Measurements from ENCODE around the gene CFAP251.

CFAP251 gene

DNA sequence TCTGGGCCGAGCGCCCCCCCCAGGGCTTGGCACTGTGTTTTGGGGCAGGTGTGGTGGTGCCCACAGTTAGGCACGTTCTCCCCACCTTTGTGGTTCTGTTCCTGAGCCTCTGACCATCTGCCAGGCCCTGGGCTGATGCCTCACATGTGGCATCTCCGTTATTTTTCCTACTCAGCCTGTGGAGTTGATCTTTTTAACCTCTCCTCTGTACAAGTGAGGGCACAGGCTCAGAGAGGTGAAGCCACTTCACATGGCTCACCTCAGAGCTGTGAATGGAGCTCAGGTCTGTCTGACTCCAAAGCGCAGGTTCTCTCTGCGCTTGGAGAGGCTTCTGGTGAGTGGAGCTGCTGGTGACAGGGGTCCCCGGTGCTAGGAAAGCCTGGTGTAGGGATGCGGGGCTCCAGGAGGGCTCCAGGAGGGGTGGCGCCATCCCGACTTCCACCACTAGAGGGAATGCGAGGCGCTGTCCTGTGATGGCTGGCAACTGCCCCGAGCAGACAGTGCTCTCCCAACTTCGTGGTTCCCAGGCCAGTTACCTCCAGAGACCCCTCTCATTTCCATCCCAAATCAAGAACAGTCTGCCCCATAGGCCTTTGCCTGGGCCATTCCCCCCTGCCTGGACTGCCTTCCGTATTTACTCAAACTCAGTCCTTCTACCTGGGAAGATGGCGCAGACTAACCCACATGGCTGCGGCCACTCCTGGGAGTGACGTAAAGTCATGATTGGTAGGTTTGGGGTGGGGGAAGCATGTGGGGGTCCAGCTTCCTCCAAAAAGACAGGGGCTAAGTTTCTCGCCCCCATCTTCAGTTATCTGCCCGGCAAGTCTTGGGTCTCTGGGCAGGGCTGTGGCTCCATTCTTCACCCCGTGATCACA, 113.2 kb downstream of the CFAP251 start:
- H4K12ac ChIP-seq (ENCODE audit: low read depth, low read length): no peak overlapping the region
- H2BK12ac ChIP-seq (ENCODE audit: low read length): no peak overlapping the region
- no peak overlapping the region for H3K4me3 ChIP-seq (ENCODE audit: low read depth, low read length)
- no CpG with 5 or more reads among the region's 21 CpGs for WGBS (ENCODE audit: extremely low coverage, insufficient coverage, insufficient read length)
- no peak overlapping the region for H3K23ac ChIP-seq (ENCODE audit: low read length)
- peak in 1 of 2 donors; percentile 51 for DNase-seq
- no peaks in the 10 kb centered on the region for H3K4me1 ChIP-seq (ENCODE audit: control insufficient read depth in 1 of 2, insufficient read depth in 2 of 2, low read length in 2 of 2)
- no peak overlapping the region for H4K91ac ChIP-seq (ENCODE audit: low read depth, low read length)
- no peak overlapping the region for H2AK5ac ChIP-seq (ENCODE audit: low read length)
- no peaks in the 10 kb centered on the region for H3K27me3 ChIP-seq (ENCODE audit: insufficient read depth, low read length)
- no peaks in the 10 kb centered on the region for H3K9me3 ChIP-seq (ENCODE audit: insufficient read depth, low read depth, low read length)
- H2BK5ac ChIP-seq (ENCODE audit: low read depth, low read length, poor library complexity): no peak overlapping the region
- H3K79me1 ChIP-seq (ENCODE audit: low read length): no peaks in the 10 kb centered on the region
- H3K36me3 ChIP-seq (ENCODE audit: control insufficient read depth in 1 of 2, insufficient read depth in 2 of 2, low read length in 2 of 2): peaks cover 3 to 11% of the 10 kb centered on the region in 2 experiments
- no peak overlapping the region for H2AFZ ChIP-seq (ENCODE audit: insufficient read depth, low read length, poor library complexity)
- H3K4me2 ChIP-seq (ENCODE audit: low read length): no peak overlapping the region
- H3K9ac ChIP-seq (ENCODE audit: low read length): no peak overlapping the region
- H3K79me2 ChIP-seq (ENCODE audit: control insufficient read depth, insufficient read depth, low read length, poor library complexity): no peaks in the 10 kb centered on the region
- H3K18ac ChIP-seq (ENCODE audit: low read length): no peak overlapping the region
- H4K8ac ChIP-seq (ENCODE audit: low read depth, low read length): no peak overlapping the region
- no peak overlapping the region for H2BK120ac ChIP-seq (ENCODE audit: insufficient read depth, low read length, poor library complexity)
- no peak overlapping the region for H3K14ac ChIP-seq (ENCODE audit: low read length)
- H3K4ac ChIP-seq (ENCODE audit: low read depth, low read length): no peak overlapping the region
- H3K27ac ChIP-seq (ENCODE audit: low read depth, low read length): no peak overlapping the region

GRCh38 chr12:122032580-122032979, 114.2 kb downstream of the CFAP251 start:
- no peak overlapping the region for H2AK5ac ChIP-seq (ENCODE audit: low read length)
- no peak overlapping the region for H3K27ac ChIP-seq (ENCODE audit: low read depth, low read length)
- no peak overlapping the region for H3K23ac ChIP-seq (ENCODE audit: low read length)
- no peak overlapping the region for H3K4me2 ChIP-seq (ENCODE audit: low read length)
- H4K12ac ChIP-seq (ENCODE audit: low read depth, low read length): no peak overlapping the region
- no peak overlapping the region for H3K4ac ChIP-seq (ENCODE audit: low read depth, low read length)
- no peak overlapping the region for H2BK12ac ChIP-seq (ENCODE audit: low read length)
- H2BK5ac ChIP-seq (ENCODE audit: low read depth, low read length, poor library complexity): no peak overlapping the region
- H3K36me3 ChIP-seq (ENCODE audit: control insufficient read depth in 1 of 2, insufficient read depth in 2 of 2, low read length in 2 of 2): peaks cover 8 to 11% of the 10 kb centered on the region in 2 experiments
- WGBS (ENCODE audit: extremely low coverage, insufficient coverage, insufficient read length): no CpG with 5 or more reads among the region's 11 CpGs
- no peaks in the 10 kb centered on the region for H3K79me1 ChIP-seq (ENCODE audit: low read length)
- H4K8ac ChIP-seq (ENCODE audit: low read depth, low read length): no peak overlapping the region
- H2AFZ ChIP-seq (ENCODE audit: insufficient read depth, low read length, poor library complexity): no peak overlapping the region
- no peak overlapping the region for H4K91ac ChIP-seq (ENCODE audit: low read depth, low read length)
- H3K79me2 ChIP-seq (ENCODE audit: control insufficient read depth, insufficient read depth, low read length, poor library complexity): no peaks in the 10 kb centered on the region
- no peak overlapping the region for H3K18ac ChIP-seq (ENCODE audit: low read length)
- no peak for DNase-seq
- no peaks in the 10 kb centered on the region for H3K27me3 ChIP-seq (ENCODE audit: insufficient read depth, low read length)
- no peak overlapping the region for H3K4me3 ChIP-seq (ENCODE audit: low read depth, low read length)
- no peaks in the 10 kb centered on the region for H3K4me1 ChIP-seq (ENCODE audit: control insufficient read depth in 1 of 2, insufficient read depth in 2 of 2, low read length in 2 of 2)
- H3K14ac ChIP-seq (ENCODE audit: low read length): no peak overlapping the region
- H3K9ac ChIP-seq (ENCODE audit: low read length): no peak overlapping the region
- no peak overlapping the region for H2BK120ac ChIP-seq (ENCODE audit: insufficient read depth, low read length, poor library complexity)
- no peaks in the 10 kb centered on the region for H3K9me3 ChIP-seq (ENCODE audit: insufficient read depth, low read depth, low read length)

DNA sequence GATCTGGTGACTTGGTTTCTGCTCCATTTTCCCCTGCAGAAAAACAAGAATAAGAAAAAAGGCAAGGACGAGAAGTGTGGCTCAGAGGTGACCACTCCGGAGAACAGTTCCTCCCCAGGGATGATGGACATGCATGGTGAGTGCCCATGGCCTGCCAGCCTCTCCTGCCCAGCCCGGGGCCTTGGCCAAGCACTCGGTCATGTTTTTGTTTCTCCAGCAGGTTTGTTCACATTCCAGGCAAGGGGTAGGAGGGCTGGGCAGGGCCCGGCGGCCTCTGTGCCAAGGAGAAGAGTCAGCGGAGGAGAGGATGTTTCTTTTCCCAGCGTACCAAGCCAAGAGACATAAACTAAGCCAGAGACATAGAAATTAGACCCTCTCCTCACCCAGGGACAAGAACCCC, 116.9 kb downstream of the CFAP251 start:
- H3K79me1 ChIP-seq (ENCODE audit: low read length): no peaks in the 10 kb centered on the region
- no CpG with 5 or more reads among the region's 8 CpGs for WGBS (ENCODE audit: extremely low coverage, insufficient coverage, insufficient read length)
- no peak overlapping the region for H2BK120ac ChIP-seq (ENCODE audit: insufficient read depth, low read length, poor library complexity)
- H3K9ac ChIP-seq (ENCODE audit: low read length): no peak overlapping the region
- H3K23ac ChIP-seq (ENCODE audit: low read length): no peak overlapping the region
- no peak overlapping the region for H3K14ac ChIP-seq (ENCODE audit: low read length)
- no peaks in the 10 kb centered on the region for H3K9me3 ChIP-seq (ENCODE audit: insufficient read depth, low read depth, low read length)
- H3K4me3 ChIP-seq (ENCODE audit: low read depth, low read length): no peak overlapping the region
- H4K8ac ChIP-seq (ENCODE audit: low read depth, low read length): no peak overlapping the region
- H4K91ac ChIP-seq (ENCODE audit: low read depth, low read length): no peak overlapping the region
- no peak overlapping the region for H3K4ac ChIP-seq (ENCODE audit: low read depth, low read length)
- no peak overlapping the region for H2BK5ac ChIP-seq (ENCODE audit: low read depth, low read length, poor library complexity)
- H3K79me2 ChIP-seq (ENCODE audit: control insufficient read depth, insufficient read depth, low read length, poor library complexity): no peaks in the 10 kb centered on the region
- no peaks in the 10 kb centered on the region for H3K27me3 ChIP-seq (ENCODE audit: insufficient read depth, low read length)
- DNase-seq: peak in 1 of 2 donors; percentile 14
- H3K27ac ChIP-seq (ENCODE audit: low read depth, low read length): no peak overlapping the region
- H2BK12ac ChIP-seq (ENCODE audit: low read length): no peak overlapping the region
- no peak overlapping the region for H4K12ac ChIP-seq (ENCODE audit: low read depth, low read length)
- peaks cover 8 to 11% of the 10 kb centered on the region in 2 experiments for H3K36me3 ChIP-seq (ENCODE audit: control insufficient read depth in 1 of 2, insufficient read depth in 2 of 2, low read length in 2 of 2)
- no peaks in the 10 kb centered on the region for H3K4me1 ChIP-seq (ENCODE audit: control insufficient read depth in 1 of 2, insufficient read depth in 2 of 2, low read length in 2 of 2)
- no peak overlapping the region for H2AK5ac ChIP-seq (ENCODE audit: low read length)
- H3K4me2 ChIP-seq (ENCODE audit: low read length): no peak overlapping the region
- no peak overlapping the region for H2AFZ ChIP-seq (ENCODE audit: insufficient read depth, low read length, poor library complexity)
- H3K18ac ChIP-seq (ENCODE audit: low read length): no peak overlapping the region

GRCh38 chr12:122036153-122036552, 117.8 kb downstream of the CFAP251 start:
- no peak overlapping the region for H2BK12ac ChIP-seq (ENCODE audit: low read length)
- no peak overlapping the region for H3K4me2 ChIP-seq (ENCODE audit: low read length)
- H3K4me3 ChIP-seq (ENCODE audit: low read depth, low read length): no peak overlapping the region
- no peaks in the 10 kb centered on the region for H3K9me3 ChIP-seq (ENCODE audit: insufficient read depth, low read depth, low read length)
- no peak overlapping the region for H2BK120ac ChIP-seq (ENCODE audit: insufficient read depth, low read length, poor library complexity)
- no peaks in the 10 kb centered on the region for H3K27me3 ChIP-seq (ENCODE audit: insufficient read depth, low read length)
- H3K79me2 ChIP-seq (ENCODE audit: control insufficient read depth, insufficient read depth, low read length, poor library complexity): no peaks in the 10 kb centered on the region
- no peaks in the 10 kb centered on the region for H3K79me1 ChIP-seq (ENCODE audit: low read length)
- H2AK5ac ChIP-seq (ENCODE audit: low read length): no peak overlapping the region
- H2BK5ac ChIP-seq (ENCODE audit: low read depth, low read length, poor library complexity): no peak overlapping the region
- H4K8ac ChIP-seq (ENCODE audit: low read depth, low read length): no peak overlapping the region
- no CpG with 5 or more reads among the region's 6 CpGs for WGBS (ENCODE audit: extremely low coverage, insufficient coverage, insufficient read length)
- H3K27ac ChIP-seq (ENCODE audit: low read depth, low read length): no peak overlapping the region
- no peak overlapping the region for H3K9ac ChIP-seq (ENCODE audit: low read length)
- H3K4me1 ChIP-seq (ENCODE audit: control insufficient read depth in 1 of 2, insufficient read depth in 2 of 2, low read length in 2 of 2): no peaks in the 10 kb centered on the region
- peaks cover 8 to 11% of the 10 kb centered on the region in 2 experiments for H3K36me3 ChIP-seq (ENCODE audit: control insufficient read depth in 1 of 2, insufficient read depth in 2 of 2, low read length in 2 of 2)
- no peak for DNase-seq
- no peak overlapping the region for H3K18ac ChIP-seq (ENCODE audit: low read length)
- H2AFZ ChIP-seq (ENCODE audit: insufficient read depth, low read length, poor library complexity): no peak overlapping the region
- H4K91ac ChIP-seq (ENCODE audit: low read depth, low read length): no peak overlapping the region
- no peak overlapping the region for H3K23ac ChIP-seq (ENCODE audit: low read length)
- no peak overlapping the region for H3K4ac ChIP-seq (ENCODE audit: low read depth, low read length)
- no peak overlapping the region for H3K14ac ChIP-seq (ENCODE audit: low read length)
- H4K12ac ChIP-seq (ENCODE audit: low read depth, low read length): no peak overlapping the region
